CD4-positive, alpha-beta T cell (primary cell): ENCODE results near the gene SMOC2. TPM values are rescaled to one million over a fixed set of nuclear protein-coding genes. Genes with fewer than 3 reads are reported as not detected.

Source experiments
- ATAC-seq: fragments of 200-7000 bp; cut with Tn5 transposase; one replicate; pipeline ENCODE4 v1.10.0; 2022; ENCODE audit warnings: mild to moderate bottlenecking; ENCODE audit not compliant: poor library complexity
- CTCF ChIA-PET: fragments of 350-600 bp; sonication (Branson Sonifier 250); formaldehyde crosslinking; loops from one replicate; lab custom pipeline; 2021; ENCODE audit warnings: antibody characterized with exemption, inconsistent platforms; lab: Charles Lee
- POLR2A ChIA-PET: fragments of 350-600 bp; sonication (Branson Sonifier 250); formaldehyde crosslinking; loops from one replicate; lab custom pipeline; 2021; ENCODE audit warnings: antibody characterized with exemption, inconsistent platforms; lab: Charles Lee
- DNase-seq, 14 experiments: peaks; one replicate each; pipeline ENCODE4 v3.0.0-alpha.2; 2013 to 2020; ENCODE audit warnings: mixed read lengths in 2 of 14
- H3K27ac ChIP-seq, 2 donors: one replicate each; pipeline versions ENCODE4 v1.5.1 to v1.7.0; 2013; ENCODE audit warnings: low read length in 2 of 2, low read depth in 1 of 2, mild to moderate bottlenecking in 1 of 2
- H3K27me3 ChIP-seq, 2 experiments: 1 replicate in 1 of 2; 2 replicates in 1 of 2; pipeline versions ENCODE4 v1.6.1 to v1.7.0; 2013; ENCODE audit warnings: low read length in 2 of 2, control low read depth in 1 of 2, mild to moderate bottlenecking in 1 of 2, moderate library complexity in 1 of 2; ENCODE audit not compliant: insufficient read depth in 2 of 2, control insufficient read depth in 1 of 2
- H3K36me3 ChIP-seq: one replicate; pipeline ENCODE4 v1.6.1; 2013; ENCODE audit warnings: low read length, control low read depth; ENCODE audit not compliant: insufficient read depth
- H3K4me1 ChIP-seq: one replicate; pipeline ENCODE4 v1.6.1; 2013; ENCODE audit warnings: low read length, control low read depth; ENCODE audit not compliant: insufficient read depth
- H3K4me3 ChIP-seq: one replicate; pipeline ENCODE4 v1.5.1; 2013; ENCODE audit warnings: mild to moderate bottlenecking, low read length, moderate library complexity
- H3K9me3 ChIP-seq, 2 experiments: 1 replicate in 1 of 2; 2 replicates in 1 of 2; pipeline versions ENCODE4 v1.6.1 to v1.7.0; 2013; ENCODE audit warnings: low read length in 2 of 2, mild to moderate bottlenecking in 2 of 2, control low read depth in 1 of 2, moderate library complexity in 1 of 2; ENCODE audit not compliant: control insufficient read depth in 1 of 2, insufficient read depth in 1 of 2
- H3K27ac Mint-ChIP-seq: one replicate; pipeline ENCODE4 v1.8.0; 2020; ENCODE audit warnings: mixed read lengths
- H3K27me3 Mint-ChIP-seq: one replicate; pipeline ENCODE4 v1.8.0; 2021; ENCODE audit warnings: mixed read lengths
- H3K36me3 Mint-ChIP-seq: one replicate; pipeline ENCODE4 v1.8.0; 2021; ENCODE audit warnings: low read depth, mixed read lengths
- H3K4me1 Mint-ChIP-seq: one replicate; pipeline ENCODE4 v1.8.0; 2021; ENCODE audit warnings: low read depth, mixed read lengths
- H3K4me3 Mint-ChIP-seq: one replicate; pipeline ENCODE4 v1.8.0; 2020; ENCODE audit warnings: mild to moderate bottlenecking, mixed read lengths
- H3K9me3 Mint-ChIP-seq: one replicate; pipeline ENCODE4 v1.8.0; 2020; ENCODE audit warnings: mixed read lengths
- intact Hi-C, 2 experiments: fragments of 100-400 bp; cut with DNase I in 1 of 2; cut with micrococcal nuclease in 1 of 2; formaldehyde crosslinking; loops; one replicate each; pipeline versions ENCODE4 v1.15.1 to v1.9.0; 2023 to 2025; cut with DNase I, micrococcal nuclease
- total RNA-seq, 174 experiments: library from RNA in 2 of 174; stranded (reverse) in 2 of 174; gene quantifications; one replicate each; pipeline ENCODE4 v1.2.3 and lab custom pipeline; 2021 to 2026
- TF ChIP-seq, protein P1 (sequence below): fragments of 200-600 bp; IDR thresholded peaks from one replicate; pipeline ENCODE4 v1.8.0; 2022; ENCODE audit warnings: antibody characterized with exemption, mild to moderate bottlenecking

SMOC2 gene
- total RNA-seq, 2 experiments from 2014 or later: not detected

DNA sequence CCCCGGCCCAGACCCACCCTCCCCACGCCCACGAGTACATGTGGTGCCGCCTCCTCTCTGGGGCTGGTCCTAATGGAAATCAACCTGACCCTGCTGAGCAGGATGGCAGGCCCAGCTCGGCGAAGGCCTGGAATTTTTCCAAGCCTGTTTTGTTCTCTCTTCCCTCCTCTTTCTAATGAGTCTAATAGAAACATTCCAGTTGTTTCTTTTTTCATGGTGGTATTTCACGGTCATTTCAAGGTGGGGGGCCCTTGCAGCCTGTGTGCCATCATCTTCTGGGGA is 16.6 kb downstream of the SMOC2 start:
- H3K4me1 Mint-ChIP-seq: no peaks in the 10 kb centered on the region
- intact Hi-C loops: no loop called here
- Histone ChIP-seq H3K27me3 (peaks cover 0 to 2% of the 10 kb centered on the region in 2 experiments), H3K27ac (no peak overlapping the region), H3K9me3 (no peaks in the 10 kb centered on the region), H3K36me3 (no peaks in the 10 kb centered on the region), H3K4me1 (no peaks in the 10 kb centered on the region), H3K4me3 (no peak overlapping the region)
- no peak overlapping the region for H3K27ac Mint-ChIP-seq
- no peak for ATAC-seq
- H3K36me3 Mint-ChIP-seq: no peaks in the 10 kb centered on the region
- ChIA-PET POLR2A (no interaction called here), CTCF (no interaction called here)
- TF ChIP-seq, protein P1, sequence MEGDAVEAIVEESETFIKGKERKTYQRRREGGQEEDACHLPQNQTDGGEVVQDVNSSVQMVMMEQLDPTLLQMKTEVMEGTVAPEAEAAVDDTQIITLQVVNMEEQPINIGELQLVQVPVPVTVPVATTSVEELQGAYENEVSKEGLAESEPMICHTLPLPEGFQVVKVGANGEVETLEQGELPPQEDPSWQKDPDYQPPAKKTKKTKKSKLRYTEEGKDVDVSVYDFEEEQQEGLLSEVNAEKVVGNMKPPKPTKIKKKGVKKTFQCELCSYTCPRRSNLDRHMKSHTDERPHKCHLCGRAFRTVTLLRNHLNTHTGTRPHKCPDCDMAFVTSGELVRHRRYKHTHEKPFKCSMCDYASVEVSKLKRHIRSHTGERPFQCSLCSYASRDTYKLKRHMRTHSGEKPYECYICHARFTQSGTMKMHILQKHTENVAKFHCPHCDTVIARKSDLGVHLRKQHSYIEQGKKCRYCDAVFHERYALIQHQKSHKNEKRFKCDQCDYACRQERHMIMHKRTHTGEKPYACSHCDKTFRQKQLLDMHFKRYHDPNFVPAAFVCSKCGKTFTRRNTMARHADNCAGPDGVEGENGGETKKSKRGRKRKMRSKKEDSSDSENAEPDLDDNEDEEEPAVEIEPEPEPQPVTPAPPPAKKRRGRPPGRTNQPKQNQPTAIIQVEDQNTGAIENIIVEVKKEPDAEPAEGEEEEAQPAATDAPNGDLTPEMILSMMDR: no peak
- H3K9me3 Mint-ChIP-seq: no peaks in the 10 kb centered on the region
- no peak overlapping the region for H3K4me3 Mint-ChIP-seq
- no peak for DNase-seq
- peaks cover 22% of the 10 kb centered on the region for H3K27me3 Mint-ChIP-seq

DNA sequence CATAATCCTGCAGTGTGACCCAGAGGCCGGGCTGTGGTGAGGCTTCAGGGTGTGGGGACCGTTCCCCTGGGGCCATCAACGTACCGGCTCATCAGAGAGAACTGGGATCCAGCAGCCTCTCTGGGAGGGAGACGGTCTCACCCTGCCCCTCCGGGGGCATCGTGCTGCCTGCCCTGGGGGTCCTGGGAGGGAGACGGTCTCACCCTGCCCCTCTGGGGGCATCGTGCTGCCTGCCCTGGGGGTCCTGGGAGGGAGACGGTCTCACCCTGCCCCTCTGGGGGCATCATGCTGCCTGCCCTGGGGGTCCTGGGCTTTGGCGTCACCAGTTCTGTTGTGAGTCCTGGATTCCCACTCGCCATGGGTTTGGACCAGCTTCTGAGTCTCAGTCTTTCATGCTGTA is 17.1 kb downstream of the SMOC2 start:
- intact Hi-C loops: no loop called here
- no peaks in the 10 kb centered on the region for H3K36me3 Mint-ChIP-seq
- H3K4me3 ChIP-seq: no peak overlapping the region
- TF ChIP-seq, protein P1: no peak
- no peaks in the 10 kb centered on the region for H3K36me3 ChIP-seq
- ChIA-PET POLR2A (no interaction called here), CTCF (no interaction called here)
- no peaks in the 10 kb centered on the region for H3K9me3 ChIP-seq
- H3K4me1 Mint-ChIP-seq: no peaks in the 10 kb centered on the region
- peaks cover 22% of the 10 kb centered on the region for H3K27me3 Mint-ChIP-seq
- H3K4me1 ChIP-seq: no peaks in the 10 kb centered on the region
- no peaks in the 10 kb centered on the region for H3K9me3 Mint-ChIP-seq
- no peak overlapping the region for H3K4me3 Mint-ChIP-seq
- H3K27ac ChIP-seq: no peak overlapping the region
- no peaks in the 10 kb centered on the region for H3K27me3 ChIP-seq
- ATAC-seq: no peak
- no peak for DNase-seq
- no peak overlapping the region for H3K27ac Mint-ChIP-seq

DNA sequence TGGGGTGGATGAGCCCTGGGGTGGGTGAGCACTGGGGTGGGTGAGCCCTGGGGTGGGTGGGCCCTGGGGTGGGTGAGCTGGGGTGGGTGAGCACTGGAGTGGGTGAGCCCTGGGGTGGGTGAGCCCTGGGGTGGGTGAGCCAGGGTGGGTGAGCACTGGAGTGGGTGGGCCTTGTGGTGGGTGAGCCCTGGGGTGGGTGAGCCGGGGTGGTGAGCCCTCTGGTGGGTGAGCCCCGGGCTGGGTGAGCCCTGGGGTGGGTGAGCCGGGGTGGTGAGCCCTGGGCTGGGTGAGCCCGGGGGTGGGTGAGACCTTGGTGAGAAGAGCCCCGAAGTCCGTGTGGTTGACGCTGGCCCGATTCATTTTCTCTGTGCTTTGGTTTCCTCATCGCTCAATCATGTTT is 18.6 kb downstream of the SMOC2 start:
- Histone ChIP-seq H3K27ac (no peak overlapping the region), H3K9me3 (no peaks in the 10 kb centered on the region), H3K27me3 (no peaks in the 10 kb centered on the region), H3K4me3 (no peak overlapping the region), H3K4me1 (no peaks in the 10 kb centered on the region), H3K36me3 (no peaks in the 10 kb centered on the region)
- intact Hi-C loops: no loop called here
- Mint-ChIP-seq H3K27ac (no peak overlapping the region), H3K9me3 (no peaks in the 10 kb centered on the region), H3K4me1 (no peaks in the 10 kb centered on the region), H3K4me3 (no peak overlapping the region), H3K36me3 (no peaks in the 10 kb centered on the region), H3K27me3 (peaks cover 15% of the 10 kb centered on the region)
- TF ChIP-seq, protein P1: no peak
- ChIA-PET POLR2A (no interaction called here), CTCF (no interaction called here)
- ATAC-seq: no peak
- DNase-seq: no peak
